ENCODE data around the gene CASZ1.

The CASZ1 gene

GRCh38 chr1:10637400-10637799 is 159.0 kb downstream of the CASZ1 start:
- no peak for DNase-seq (ENCODE audit: low read depth in 3 of 3)

GRCh38 chr1:10635992-10636391 is 160.5 kb downstream of the CASZ1 start:
- no peak for DNase-seq (ENCODE audit: low read depth in 3 of 3)

GRCh38 chr1:10635085-10635896 is 161.2 kb downstream of the CASZ1 start:
- DNase-seq (ENCODE audit: low read depth in 3 of 3) = no peak

GRCh38 chr1:10634428-10635084 is 161.9 kb downstream of the CASZ1 start:
- DNase-seq (ENCODE audit: low read depth in 3 of 3) = no peak

- DNase-seq (ENCODE audit: low read depth in 3 of 3) = no peak
These were observed 162.4 kb downstream of the CASZ1 start for GRCh38 chr1:10634075-10634427.

- DNase-seq (ENCODE audit: low read depth in 3 of 3) = no peak
These were observed 163.0 kb downstream of the CASZ1 start for GRCh38 chr1:10633416-10633815.

GRCh38 chr1:10632691-10633090 is 163.8 kb downstream of the CASZ1 start:
- DNase-seq (ENCODE audit: low read depth in 3 of 3) = no peak

- no peak for DNase-seq (ENCODE audit: low read depth in 3 of 3)
These were observed 164.4 kb downstream of the CASZ1 start for GRCh38 chr1:10631811-10632593.

GRCh38 chr1:10631121-10631810 is 165.2 kb downstream of the CASZ1 start:
- DNase-seq (ENCODE audit: low read depth in 3 of 3) = no peak

- DNase-seq (ENCODE audit: low read depth in 3 of 3) = no peak
These were observed 165.8 kb downstream of the CASZ1 start for GRCh38 chr1:10630661-10631120.

GRCh38 chr1:10629816-10630571 is 166.5 kb downstream of the CASZ1 start:
- no peak for DNase-seq (ENCODE audit: low read depth in 3 of 3)

GRCh38 chr1:10629091-10629815 is 167.2 kb downstream of the CASZ1 start:
- no peak for DNase-seq (ENCODE audit: low read depth in 3 of 3)

GRCh38 chr1:10628685-10629084 is 167.8 kb downstream of the CASZ1 start:
- no peak for DNase-seq (ENCODE audit: low read depth in 3 of 3)

- no peak for DNase-seq (ENCODE audit: low read depth in 3 of 3)
These were observed 169.5 kb downstream of the CASZ1 start for GRCh38 chr1:10626791-10627410.

GRCh38 chr1:10626131-10626731 is 170.2 kb downstream of the CASZ1 start:
- DNase-seq (ENCODE audit: low read depth in 3 of 3) = no peak

- DNase-seq (ENCODE audit: low read depth in 3 of 3) = no peak
These were observed 170.9 kb downstream of the CASZ1 start for GRCh38 chr1:10625554-10625953.

GRCh38 chr1:10625076-10625475 is 171.4 kb downstream of the CASZ1 start:
- no peak for DNase-seq (ENCODE audit: low read depth in 3 of 3)

GRCh38 chr1:10624256-10625050 is 172.0 kb downstream of the CASZ1 start:
- no peak for DNase-seq (ENCODE audit: low read depth in 3 of 3)

GRCh38 chr1:10623686-10624145 is 172.7 kb downstream of the CASZ1 start:
- no peak for DNase-seq (ENCODE audit: low read depth in 3 of 3)

Measured in stimulated activated CD4-positive, alpha-beta T cell treated with anti-CD3 and anti-CD28 coated beads, TNF-alpha, amount 100 ng/mL, for 48 hours (primary cell).